Measurements from ENCODE around the gene KRT85. TPM values are rescaled to one million over a fixed set of nuclear protein-coding genes. Genes with fewer than 3 reads are reported as not detected.
A peak's percentile ranks its signal among the peaks of the same experiment; 100 is the strongest.

The KRT85 gene
- total RNA-seq, 1 donor from 2014 or later: not detected

DNA sequence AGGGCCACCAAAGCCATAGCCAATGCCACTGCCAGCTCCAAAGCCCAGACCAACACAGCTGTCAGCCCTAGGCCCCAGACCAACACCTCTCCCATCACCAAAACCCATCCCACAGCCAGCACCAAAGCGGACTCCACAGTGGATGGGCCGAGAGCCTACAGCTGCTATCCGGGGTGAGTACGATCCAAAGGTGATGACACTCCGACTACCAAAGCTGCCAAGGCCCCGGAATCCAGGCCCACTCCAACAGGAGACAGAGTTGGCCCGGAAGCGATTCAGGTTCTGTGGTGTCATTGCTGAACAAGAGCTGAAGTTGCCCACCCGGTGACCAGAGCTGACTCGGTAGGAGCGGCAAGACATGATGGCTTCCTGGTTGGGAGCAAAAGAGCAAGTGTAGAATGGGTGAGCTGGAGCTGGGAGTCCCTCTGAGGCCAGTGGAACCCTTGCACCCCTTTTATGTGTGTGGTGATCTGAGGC lies 18.0 kb upstream of the KRT85 start, which contains the start of gene KRT84:
Gene KRT84, minus strand, starts transcription at position 427 of the 477 bp plus-strand sequence. Its CDS starts 67 bp downstream, at position 360.
- H3K27me3 ChIP-seq: no peaks in the 10 kb centered on the region
- no peak within 1 kb of the TSS for H3K27ac ChIP-seq
- ATAC-seq (no peak), DNase-seq (peak; percentile 51)
- TF ChIP-seq, protein P1, sequence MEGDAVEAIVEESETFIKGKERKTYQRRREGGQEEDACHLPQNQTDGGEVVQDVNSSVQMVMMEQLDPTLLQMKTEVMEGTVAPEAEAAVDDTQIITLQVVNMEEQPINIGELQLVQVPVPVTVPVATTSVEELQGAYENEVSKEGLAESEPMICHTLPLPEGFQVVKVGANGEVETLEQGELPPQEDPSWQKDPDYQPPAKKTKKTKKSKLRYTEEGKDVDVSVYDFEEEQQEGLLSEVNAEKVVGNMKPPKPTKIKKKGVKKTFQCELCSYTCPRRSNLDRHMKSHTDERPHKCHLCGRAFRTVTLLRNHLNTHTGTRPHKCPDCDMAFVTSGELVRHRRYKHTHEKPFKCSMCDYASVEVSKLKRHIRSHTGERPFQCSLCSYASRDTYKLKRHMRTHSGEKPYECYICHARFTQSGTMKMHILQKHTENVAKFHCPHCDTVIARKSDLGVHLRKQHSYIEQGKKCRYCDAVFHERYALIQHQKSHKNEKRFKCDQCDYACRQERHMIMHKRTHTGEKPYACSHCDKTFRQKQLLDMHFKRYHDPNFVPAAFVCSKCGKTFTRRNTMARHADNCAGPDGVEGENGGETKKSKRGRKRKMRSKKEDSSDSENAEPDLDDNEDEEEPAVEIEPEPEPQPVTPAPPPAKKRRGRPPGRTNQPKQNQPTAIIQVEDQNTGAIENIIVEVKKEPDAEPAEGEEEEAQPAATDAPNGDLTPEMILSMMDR (IDR thresholded peaks at IDR 0.05): no peak
- H3K4me3 ChIP-seq: no peak within 1 kb of the TSS
- H3K9me3 ChIP-seq: no peaks in the 10 kb centered on the region
- intact Hi-C loops (cut with DNase I): no loop called here
- no peaks in the 10 kb centered on the region for H3K36me3 ChIP-seq
- H3K4me1 ChIP-seq: no peaks in the 10 kb centered on the region

DNA sequence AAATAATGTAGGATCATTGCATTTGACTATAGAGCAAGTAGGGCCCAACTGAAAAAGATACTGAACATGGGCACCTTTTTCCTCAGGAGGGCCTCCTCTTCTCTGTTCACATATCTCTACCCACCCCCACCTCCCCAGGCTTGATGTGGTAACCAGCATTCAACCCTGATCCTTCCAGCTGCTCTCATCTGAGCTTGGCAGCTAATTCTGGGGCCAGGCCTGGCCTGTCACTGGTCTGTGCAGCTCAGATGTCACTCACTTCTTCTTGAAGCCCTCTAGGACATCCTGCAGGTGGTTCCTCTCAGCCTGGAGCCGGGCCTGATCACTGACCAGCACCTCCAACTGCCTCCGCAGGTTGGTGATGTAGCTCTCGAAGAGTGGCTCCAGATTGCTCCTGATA lies 16.1 kb upstream of the KRT85 start:
- no peaks in the 10 kb centered on the region for H3K36me3 ChIP-seq
- H3K4me1 ChIP-seq: no peaks in the 10 kb centered on the region
- DNase-seq: peak; percentile 25
- H3K27ac ChIP-seq: no peak overlapping the region
- no peak overlapping the region for H3K4me3 ChIP-seq
- TF ChIP-seq, protein P1 (IDR thresholded peaks at IDR 0.05): no peak
- H3K27me3 ChIP-seq: no peaks in the 10 kb centered on the region
- H3K9me3 ChIP-seq: no peaks in the 10 kb centered on the region
- intact Hi-C loops (cut with DNase I): no loop called here
- no peak for ATAC-seq

DNA sequence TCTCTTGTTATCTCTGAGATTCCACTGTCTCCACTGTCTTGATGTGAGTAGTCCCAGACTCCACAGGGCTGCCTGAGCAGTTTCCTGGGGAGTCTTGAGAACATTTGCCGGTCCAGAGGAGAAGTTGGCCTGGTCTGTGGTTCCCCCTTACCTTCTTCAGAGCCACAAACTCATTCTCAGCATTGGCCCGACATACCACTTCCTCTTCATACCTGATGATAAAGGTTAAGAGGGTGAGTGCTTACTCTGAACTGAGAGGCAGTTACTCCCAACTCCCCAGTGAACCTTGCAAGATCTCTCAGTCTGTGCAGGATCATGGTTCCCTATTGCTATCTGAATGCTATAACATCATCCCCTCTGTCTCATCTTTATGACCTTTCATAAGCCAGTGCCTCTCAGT lies 15.6 kb upstream of the KRT85 start:
- TF ChIP-seq, protein P1 (IDR thresholded peaks at IDR 0.05): no peak
- H3K27me3 ChIP-seq: no peaks in the 10 kb centered on the region
- no peaks in the 10 kb centered on the region for H3K4me1 ChIP-seq
- DNase-seq (peak; percentile 5), ATAC-seq (no peak)
- intact Hi-C loops (cut with DNase I): no loop called here
- H3K27ac ChIP-seq: no peak overlapping the region
- H3K9me3 ChIP-seq: no peaks in the 10 kb centered on the region
- no peak overlapping the region for H3K4me3 ChIP-seq
- H3K36me3 ChIP-seq: no peaks in the 10 kb centered on the region

DNA sequence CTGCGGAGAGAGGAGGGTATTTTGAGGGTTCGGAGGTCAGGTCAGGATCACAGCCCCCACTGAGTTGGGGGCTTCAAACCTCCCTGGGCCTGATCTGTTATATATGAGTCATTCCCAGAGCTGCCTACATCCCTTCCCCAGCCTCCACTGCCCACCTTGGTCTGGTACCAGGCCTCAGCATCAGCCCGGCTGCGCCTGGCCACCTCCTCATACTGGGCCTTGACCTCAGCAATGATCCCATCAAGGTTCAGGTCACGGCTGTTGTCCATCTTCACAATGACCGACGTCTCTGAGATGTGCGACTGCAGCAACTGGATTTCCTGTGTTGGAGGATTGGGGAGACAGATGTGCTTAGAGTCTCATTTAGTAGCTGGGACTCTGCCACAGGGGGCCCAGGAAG lies 13.9 kb upstream of the KRT85 start:
- Histone ChIP-seq H3K9me3 (no peaks in the 10 kb centered on the region), H3K27ac (no peak overlapping the region), H3K27me3 (no peaks in the 10 kb centered on the region), H3K4me1 (no peaks in the 10 kb centered on the region), H3K36me3 (no peaks in the 10 kb centered on the region), H3K4me3 (no peak overlapping the region)
- TF ChIP-seq, protein P1 (IDR thresholded peaks at IDR 0.05): no peak
- intact Hi-C loops (cut with DNase I): no loop called here
- ATAC-seq (no peak), DNase-seq (peak; percentile 28)

DNA sequence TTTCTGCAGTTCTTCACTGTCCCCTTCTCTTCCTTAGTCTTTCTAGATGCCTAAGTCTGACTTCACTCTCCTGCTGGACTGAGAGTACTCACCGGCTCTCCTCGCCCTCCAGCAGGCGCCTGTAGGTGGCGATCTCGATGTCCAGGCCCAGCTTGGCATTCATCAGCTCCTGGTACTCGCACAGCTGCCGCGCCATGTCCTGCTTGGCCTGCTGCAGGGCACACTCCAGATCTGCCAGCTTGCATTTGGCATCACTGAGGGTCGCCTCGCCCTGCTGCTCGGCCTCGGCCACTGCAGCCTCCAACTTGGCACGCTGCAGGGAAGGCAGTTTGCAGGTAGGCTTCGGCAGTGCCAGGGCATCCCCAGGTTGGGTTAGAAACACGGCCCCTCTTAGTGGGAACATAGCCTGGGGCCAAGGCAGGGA lies 13.0 kb upstream of the KRT85 start:
- intact Hi-C loops (cut with DNase I): no loop called here
- no peaks in the 10 kb centered on the region for H3K27me3 ChIP-seq
- TF ChIP-seq, protein P1 (IDR thresholded peaks at IDR 0.05): peak; percentile 48
- DNase-seq (peak; percentile 74), ATAC-seq (peak; percentile 50)
- H3K4me3 ChIP-seq: no peak overlapping the region
- no peaks in the 10 kb centered on the region for H3K9me3 ChIP-seq
- no peak overlapping the region for H3K27ac ChIP-seq
- no peaks in the 10 kb centered on the region for H3K4me1 ChIP-seq
- H3K36me3 ChIP-seq: no peaks in the 10 kb centered on the region

DNA sequence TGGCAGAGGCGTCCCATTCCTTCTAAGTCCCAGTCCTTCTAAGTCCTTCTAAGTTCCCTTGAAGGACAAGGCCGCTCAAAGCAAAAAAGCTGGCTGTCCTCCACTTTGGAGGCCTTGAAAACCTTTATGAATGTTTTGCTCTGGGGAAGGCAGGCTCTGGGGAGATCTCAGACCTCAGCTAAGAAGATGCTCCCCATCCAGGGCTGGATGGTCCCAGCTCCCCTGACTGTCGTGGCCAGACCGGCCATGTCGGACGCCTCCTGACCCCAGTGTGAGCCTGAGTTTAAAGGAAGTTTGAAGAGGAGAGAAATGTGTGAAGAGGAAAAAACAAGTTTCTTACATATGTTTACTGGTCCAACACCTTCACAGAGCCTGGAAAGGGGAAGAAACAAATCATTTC lies 12.3 kb upstream of the KRT85 start:
- TF ChIP-seq, protein P1 (IDR thresholded peaks at IDR 0.05): no peak
- no peak for DNase-seq

More for the DNA sequence above, 12.3 kb upstream of the KRT85 start:
- Histone ChIP-seq H3K4me3 (no peak overlapping the region), H3K27ac (no peak overlapping the region), H3K9me3 (no peaks in the 10 kb centered on the region), H3K27me3 (no peaks in the 10 kb centered on the region), H3K4me1 (no peaks in the 10 kb centered on the region), H3K36me3 (no peaks in the 10 kb centered on the region)
- no peak for ATAC-seq
- intact Hi-C loops (cut with DNase I): no loop called here

Data from upper lobe of right lung (tissue), 1 donor.